ENCODE data around the gene TMEM132D. TPM values are rescaled to one million over a fixed set of nuclear protein-coding genes. Genes with fewer than 3 reads are reported as not detected.

Gene TMEM132D
- total RNA-seq, 4 donors from 2014 or later, result 0.35 TPM; not detected in 3

DNA sequence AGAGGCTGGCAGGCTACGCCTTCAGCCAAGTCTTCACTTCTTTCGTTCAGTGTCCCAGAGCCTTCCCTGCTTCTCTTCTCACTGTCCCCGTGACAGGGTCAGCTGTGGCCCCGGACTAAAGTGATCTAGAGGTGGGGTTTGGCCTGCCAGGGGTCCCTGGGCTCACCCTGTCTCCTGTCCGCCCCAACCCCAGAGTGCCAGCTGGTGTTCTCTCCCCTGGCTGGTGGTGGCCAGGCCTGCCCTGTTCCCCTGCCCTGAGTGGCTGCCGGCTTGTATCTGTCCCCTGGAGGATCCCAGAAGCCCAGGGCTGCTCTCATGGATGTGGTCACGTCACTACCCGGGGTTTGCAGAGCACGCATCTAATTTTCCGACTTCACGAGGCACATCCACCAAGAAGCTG, 753.1 kb downstream of the TMEM132D start:
- no peak for TF ChIP-seq POLR2A (IDR thresholded peaks at IDR 0.05)
- no peak for TF ChIP-seq CTCF (IDR thresholded peaks at IDR 0.05)
- H3K27me3 ChIP-seq, result no peaks in the 10 kb centered on the region
- H3K4me1 ChIP-seq, result no peaks in the 10 kb centered on the region
- H3K4me3 ChIP-seq, result no peak overlapping the region
- no peaks in the 10 kb centered on the region for H3K36me3 ChIP-seq
- DNase-seq, result no peak
- intact Hi-C loops (cut with DNase I; ENCODE audit: low total_unique reads), result no loop called here
- no peaks in the 10 kb centered on the region for H3K9me3 ChIP-seq
- H3K27ac ChIP-seq, result no peak overlapping the region

DNA sequence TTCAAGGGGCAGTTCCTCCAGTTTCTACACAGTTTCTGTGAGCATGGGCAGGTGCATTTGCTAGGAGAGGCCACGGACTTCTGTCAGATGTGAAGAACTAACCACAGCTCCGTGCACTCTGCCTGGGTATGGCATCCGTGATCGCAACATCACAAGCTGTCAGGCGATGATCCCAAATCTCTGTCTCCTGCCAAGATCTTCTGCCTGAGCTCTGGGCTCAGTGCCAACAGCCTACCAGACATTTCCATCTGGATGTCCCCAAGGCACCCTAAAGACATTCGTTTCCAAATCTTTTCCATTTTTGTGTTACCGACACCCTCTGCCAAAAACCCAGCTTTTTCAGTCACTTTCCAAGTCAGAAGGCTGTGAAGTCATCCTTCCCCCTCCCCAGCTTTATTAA, 758.4 kb downstream of the TMEM132D start:
- intact Hi-C loops (cut with DNase I; ENCODE audit: low total_unique reads), result no loop called here
- Histone ChIP-seq H3K4me1 (no peaks in the 10 kb centered on the region), H3K36me3 (no peaks in the 10 kb centered on the region), H3K4me3 (no peak overlapping the region), H3K27me3 (no peaks in the 10 kb centered on the region), H3K27ac (no peak overlapping the region), H3K9me3 (no peaks in the 10 kb centered on the region)
- no peak for DNase-seq
- no peak for TF ChIP-seq CTCF (IDR thresholded peaks at IDR 0.05)
- no peak for TF ChIP-seq POLR2A (IDR thresholded peaks at IDR 0.05)

DNA sequence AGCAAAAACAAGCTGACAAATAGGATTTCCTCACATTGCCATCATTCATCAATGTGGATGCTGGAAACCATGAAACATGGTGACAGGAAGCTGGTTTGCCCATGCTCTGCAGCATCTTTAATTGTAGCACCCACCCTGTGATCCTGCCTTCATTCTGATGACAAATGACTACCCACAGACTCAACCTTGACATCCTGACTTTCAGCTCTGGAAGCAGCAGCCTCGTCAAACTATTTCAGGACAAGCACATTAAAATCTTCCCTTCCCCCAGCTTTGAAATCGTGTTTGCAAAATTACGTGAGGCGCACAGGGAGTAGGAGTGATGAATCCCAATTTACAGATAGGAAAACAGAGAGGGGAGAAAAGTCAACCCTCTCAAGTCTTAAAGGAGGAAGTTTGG, 765.0 kb downstream of the TMEM132D start:
- Histone ChIP-seq H3K9me3 (no peaks in the 10 kb centered on the region), H3K36me3 (no peaks in the 10 kb centered on the region), H3K27me3 (no peaks in the 10 kb centered on the region), H3K4me3 (no peak overlapping the region), H3K27ac (no peak overlapping the region), H3K4me1 (no peaks in the 10 kb centered on the region)
- intact Hi-C loops (cut with DNase I; ENCODE audit: low total_unique reads), result no loop called here
- TF ChIP-seq CTCF (IDR thresholded peaks at IDR 0.05), result no peak
- no peak for TF ChIP-seq POLR2A (IDR thresholded peaks at IDR 0.05)
- no peak for DNase-seq

GRCh38 chr12:129136694-129137325, 767.0 kb downstream of the TMEM132D start:
- H3K4me3 ChIP-seq, result no peak overlapping the region
- no peak for TF ChIP-seq CTCF (IDR thresholded peaks at IDR 0.05)
- no peak for TF ChIP-seq POLR2A (IDR thresholded peaks at IDR 0.05)

DNA sequence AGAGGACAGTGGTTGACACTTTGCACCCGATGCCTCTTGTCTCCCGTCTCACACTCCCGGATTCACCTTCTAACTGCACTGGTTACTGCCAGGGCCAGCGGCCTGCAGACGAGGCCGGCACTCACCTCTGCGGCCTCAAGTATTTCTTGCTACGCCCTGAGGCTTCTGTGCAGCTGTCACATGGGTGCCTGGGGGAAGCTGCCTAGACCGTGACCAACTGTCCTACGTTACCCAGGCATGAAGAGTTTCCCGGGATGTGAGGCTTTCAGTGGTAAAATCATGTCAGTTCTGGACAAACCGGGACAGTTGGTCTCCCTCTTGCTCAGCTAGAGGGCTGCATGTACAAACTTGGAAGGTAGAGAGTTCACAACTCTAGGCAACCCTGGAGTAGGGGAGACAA, 776.1 kb downstream of the TMEM132D start:
- no peak overlapping the region for H3K4me3 ChIP-seq
- H3K9me3 ChIP-seq, result no peaks in the 10 kb centered on the region
- H3K27ac ChIP-seq, result no peak overlapping the region
- intact Hi-C loops (cut with DNase I; ENCODE audit: low total_unique reads), result no loop called here
- H3K36me3 ChIP-seq, result no peaks in the 10 kb centered on the region
- no peaks in the 10 kb centered on the region for H3K27me3 ChIP-seq
- TF ChIP-seq CTCF (IDR thresholded peaks at IDR 0.05), result no peak
- no peak for TF ChIP-seq POLR2A (IDR thresholded peaks at IDR 0.05)
- DNase-seq, result no peak
- H3K4me1 ChIP-seq, result no peaks in the 10 kb centered on the region

More at GRCh38 chr12:129136694-129137325, 767.0 kb downstream of the TMEM132D start:
- intact Hi-C loops (cut with DNase I; ENCODE audit: low total_unique reads), result no loop called here
- no peak for DNase-seq
- no peaks in the 10 kb centered on the region for H3K27me3 ChIP-seq
- H3K4me1 ChIP-seq, result no peaks in the 10 kb centered on the region
- H3K27ac ChIP-seq, result no peak overlapping the region
- H3K9me3 ChIP-seq, result no peaks in the 10 kb centered on the region
- no peaks in the 10 kb centered on the region for H3K36me3 ChIP-seq
